Germinal center (tissue), 1 donor: Measurements from ENCODE around the gene SAPCD2.

Experiments used
- DNase-seq: peaks from one replicate; pipeline ENCODE4 v3.0.0; 2012; ENCODE audit warnings: mixed read lengths, low spot score

The SAPCD2 gene

DNA sequence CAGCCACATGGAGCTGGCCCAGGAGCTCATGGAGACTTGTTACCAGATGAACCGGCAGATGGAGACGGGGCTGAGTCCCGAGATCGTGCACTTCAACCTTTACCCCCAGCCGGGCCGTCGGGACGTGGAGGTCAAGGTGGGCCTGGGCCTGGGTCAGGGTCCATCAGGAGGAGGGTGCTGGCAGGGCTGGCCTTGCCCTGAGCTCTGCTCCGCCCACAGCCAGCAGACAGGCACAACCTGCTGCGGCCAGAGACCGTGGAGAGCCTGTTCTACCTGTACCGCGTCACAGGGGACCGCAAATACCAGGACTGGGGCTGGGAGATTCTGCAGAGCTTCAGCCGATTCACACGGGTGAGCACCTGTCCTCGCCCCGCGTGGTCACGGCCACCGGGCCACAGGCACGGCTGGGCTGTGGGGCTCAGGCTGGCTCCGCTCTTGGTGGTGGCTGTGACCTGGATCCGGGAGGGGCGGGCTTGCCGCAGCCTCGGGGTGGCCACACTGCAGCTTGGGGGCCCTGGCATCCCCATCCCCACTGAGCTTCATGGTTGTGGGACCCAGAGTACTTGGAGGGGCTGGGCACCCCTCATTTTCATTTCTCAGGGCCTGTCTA lies 37.1 kb upstream of the SAPCD2 start:
- no peak for DNase-seq

DNA sequence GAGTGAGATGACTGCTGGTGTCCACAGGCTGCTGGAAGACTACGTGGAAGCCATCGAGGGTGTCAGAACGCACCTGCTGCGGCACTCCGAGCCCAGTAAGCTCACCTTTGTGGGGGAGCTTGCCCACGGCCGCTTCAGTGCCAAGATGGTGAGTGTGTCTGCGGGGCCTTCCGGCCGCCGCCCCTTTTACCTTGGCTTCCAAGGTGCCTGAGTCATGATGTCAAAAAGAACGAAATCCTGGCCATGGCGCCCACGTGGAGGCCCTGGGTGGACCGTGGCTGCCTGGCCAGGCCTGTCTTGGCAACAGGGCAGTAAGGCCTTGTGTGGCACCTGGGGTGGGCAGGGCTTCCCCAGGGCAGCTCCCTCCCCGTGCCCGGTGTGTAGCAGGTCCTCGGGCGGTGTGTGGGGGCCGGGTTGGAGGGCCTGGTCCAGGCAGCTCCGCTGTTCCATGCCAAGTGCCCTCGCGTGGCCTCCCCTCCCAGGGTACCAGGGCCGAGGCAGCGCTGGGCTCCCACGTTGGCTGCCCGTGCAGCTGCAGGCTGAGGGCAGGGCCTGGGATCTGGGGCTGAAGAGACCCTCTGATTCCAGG lies 36.4 kb upstream of the SAPCD2 start:
- no peak for DNase-seq

DNA sequence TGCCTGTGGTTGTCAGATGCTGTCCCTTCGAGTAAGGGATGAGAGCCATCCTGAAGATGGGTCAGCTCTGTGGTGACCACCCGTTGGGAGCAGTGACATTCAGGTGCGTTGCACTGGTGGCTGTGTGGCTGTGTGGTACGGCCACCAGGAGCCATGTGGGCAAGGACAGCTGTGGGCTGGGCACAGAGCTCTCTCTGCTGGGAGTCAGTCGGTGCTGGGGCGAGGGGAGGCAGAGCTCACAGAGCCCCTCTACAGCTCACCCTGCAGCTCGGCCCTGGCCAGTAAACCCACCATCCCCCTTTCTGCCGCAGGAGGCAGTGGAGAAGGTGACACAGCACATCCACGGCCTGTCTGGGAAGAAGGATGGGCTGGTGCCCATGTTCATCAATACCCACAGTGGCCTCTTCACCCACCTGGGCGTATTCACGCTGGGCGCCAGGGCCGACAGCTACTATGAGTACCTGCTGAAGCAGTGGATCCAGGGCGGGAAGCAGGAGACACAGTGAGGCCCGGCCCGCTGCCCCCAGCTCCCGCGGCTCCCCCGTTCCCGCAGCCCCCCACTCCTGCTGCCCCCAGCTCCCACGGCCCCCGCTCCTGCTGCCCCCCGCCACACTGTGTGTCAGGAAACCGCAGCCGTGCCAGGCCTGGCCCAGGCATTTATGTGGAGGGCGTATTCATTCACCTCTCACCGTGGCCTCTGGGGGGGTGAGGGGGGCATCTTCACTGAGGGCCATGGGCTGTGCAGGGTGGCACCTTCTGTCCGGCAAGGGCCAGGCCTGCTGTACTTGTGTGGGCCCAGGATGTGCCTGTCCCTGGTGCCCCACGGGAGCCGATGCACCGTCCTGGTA lies 35.7 kb upstream of the SAPCD2 start:
- no peak for DNase-seq

- no peak for DNase-seq
These were observed 33.0 kb upstream of the SAPCD2 start for GRCh38 chr9:137103206-137103999.

GRCh38 chr9:137099231-137099630 lies 28.9 kb upstream of the SAPCD2 start:
- DNase-seq = no peak

- no peak for DNase-seq
These were observed 27.6 kb upstream of the SAPCD2 start for GRCh38 chr9:137097761-137098462.

DNA sequence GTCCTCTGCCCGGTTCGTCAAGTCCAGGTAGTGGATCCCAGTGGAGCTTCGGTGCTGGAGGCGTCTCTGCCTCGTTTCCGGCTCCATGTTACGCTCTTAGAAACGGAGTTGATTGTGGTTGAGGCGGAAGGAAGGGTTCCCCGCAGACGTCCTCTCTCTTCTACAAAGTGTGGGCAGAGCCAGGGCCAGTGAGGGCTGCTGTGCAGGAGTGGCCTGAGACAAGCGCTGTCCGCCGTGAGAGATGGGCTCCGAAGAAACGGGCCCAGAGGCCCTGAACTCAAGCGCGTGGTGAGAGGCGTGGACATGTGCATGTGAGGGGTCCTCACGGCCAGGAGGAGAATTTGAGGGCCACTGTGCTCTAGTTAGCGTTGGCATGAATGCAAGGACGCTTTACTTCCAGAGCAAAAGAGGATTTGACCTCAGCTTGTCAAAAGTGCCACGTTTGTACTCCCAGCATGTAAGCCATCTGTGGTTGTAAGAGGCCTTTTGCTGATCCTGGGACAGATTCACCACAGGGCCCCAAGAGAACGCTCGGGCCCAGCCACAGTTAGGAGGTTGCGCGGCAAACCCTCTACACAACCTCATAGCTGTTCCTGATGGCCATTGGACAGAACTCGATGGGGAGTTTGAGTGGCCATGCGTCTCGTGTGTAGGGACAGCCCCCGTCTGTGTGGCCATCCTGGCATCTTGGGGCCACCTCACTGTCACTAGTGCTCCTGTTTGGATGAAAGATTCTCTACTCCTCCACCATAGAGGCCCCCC lies 26.6 kb upstream of the SAPCD2 start:
- DNase-seq = no peak

- DNase-seq = peak; percentile 55
These were observed 25.5 kb upstream of the SAPCD2 start for GRCh38 chr9:137095664-137096517.

- DNase-seq = no peak
These were observed 19.0 kb upstream of the SAPCD2 start for GRCh38 chr9:137089232-137089947.

GRCh38 chr9:137088121-137088520 lies 17.8 kb upstream of the SAPCD2 start:
- DNase-seq = no peak

DNA sequence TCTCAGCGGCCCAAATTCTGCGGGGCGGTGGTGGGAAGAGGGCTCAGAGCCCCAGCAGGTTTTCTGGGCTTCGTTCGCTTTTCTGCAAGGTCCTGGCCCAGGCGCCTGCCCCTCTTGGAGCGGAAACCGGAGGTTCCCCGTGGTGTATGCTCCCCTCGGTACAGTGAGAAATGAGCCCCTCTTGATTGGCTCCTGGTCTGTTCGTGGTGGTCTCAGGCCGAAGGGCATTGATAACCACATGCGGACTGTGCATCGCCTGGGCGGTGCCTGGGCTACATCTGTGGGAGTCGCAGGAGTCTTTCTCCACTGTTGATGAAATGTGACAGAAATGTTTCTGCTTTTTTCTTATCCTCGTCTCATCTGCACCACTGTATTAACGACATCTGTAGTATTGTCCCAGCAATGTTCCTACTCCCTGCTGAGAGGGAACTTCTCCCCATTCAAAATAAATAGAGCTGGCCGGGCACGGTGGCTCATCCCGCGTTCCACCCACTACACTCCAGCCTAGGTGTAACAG lies 17.1 kb upstream of the SAPCD2 start:
- peak; percentile 16 for DNase-seq

DNA sequence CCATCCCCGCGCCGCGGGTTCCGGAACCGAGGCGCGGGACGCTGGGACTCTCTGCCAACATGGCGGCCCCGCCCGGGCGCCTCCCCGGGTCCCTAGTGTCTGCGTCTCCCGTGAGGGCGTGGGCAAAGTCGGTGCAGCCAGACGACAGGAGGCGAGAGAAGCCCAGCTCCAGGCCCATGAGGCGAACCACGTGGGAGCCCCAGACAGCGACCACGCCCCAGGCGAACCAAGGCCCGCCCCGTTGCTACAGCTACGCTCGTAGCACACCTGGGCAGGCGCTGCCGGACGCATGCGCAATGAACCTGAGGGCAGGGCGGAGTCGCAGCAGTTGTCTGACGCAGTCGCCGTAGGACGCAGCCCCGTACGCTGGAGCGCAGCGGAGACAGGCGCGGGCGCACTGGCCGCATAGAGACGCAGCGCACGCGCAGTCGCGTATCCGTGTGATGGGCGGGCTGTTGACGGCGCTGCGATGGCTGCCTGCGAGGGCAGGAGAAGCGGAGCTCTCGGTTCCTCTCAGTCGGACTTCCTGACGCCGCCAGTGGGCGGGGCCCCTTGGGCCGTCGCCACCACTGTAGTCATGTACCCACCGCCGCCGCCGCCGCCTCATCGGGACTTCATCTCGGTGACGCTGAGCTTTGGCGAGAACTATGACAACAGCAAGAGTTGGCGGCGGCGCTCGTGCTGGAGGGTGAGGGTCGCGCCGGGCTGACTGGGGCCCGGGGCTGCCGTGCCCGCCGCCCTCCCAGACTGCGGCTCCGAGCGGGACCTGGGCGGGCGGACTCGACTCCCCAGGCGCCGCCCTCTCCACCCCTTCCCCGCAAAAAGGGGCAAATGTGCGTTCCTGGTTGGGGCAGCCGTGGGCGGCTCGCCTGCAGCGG lies 16.4 kb upstream of the SAPCD2 start, which contains the start of gene MAN1B1:
MAN1B1 (plus strand) TSS at position 455 of the 878 bp plus-strand sequence; CDS start at position 470, 15 bp downstream.
- peak; percentile 98 for DNase-seq

GRCh38 chr9:137085920-137086530 lies 15.7 kb upstream of the SAPCD2 start:
- peak; percentile 19 for DNase-seq

DNA sequence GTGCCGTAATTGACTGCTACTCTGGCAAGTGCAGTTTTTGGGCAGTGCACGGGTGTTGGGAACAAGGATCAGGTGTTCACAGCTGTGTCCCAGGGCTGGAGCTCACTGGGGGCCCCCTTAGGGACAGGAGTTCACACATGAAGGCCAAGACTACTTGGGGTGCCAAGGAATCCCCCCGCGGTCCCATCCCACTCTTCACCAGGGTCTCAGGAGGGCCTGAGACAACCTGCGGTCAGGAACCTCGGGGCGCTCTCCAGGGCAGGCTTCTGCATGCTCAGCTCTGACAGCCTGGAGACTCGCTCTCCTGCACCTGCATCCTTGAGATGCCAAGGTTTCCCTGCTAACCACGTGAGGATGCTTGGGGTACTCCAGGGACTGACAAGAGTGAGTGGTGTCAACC lies 14.2 kb upstream of the SAPCD2 start:
- no peak for DNase-seq

DNA sequence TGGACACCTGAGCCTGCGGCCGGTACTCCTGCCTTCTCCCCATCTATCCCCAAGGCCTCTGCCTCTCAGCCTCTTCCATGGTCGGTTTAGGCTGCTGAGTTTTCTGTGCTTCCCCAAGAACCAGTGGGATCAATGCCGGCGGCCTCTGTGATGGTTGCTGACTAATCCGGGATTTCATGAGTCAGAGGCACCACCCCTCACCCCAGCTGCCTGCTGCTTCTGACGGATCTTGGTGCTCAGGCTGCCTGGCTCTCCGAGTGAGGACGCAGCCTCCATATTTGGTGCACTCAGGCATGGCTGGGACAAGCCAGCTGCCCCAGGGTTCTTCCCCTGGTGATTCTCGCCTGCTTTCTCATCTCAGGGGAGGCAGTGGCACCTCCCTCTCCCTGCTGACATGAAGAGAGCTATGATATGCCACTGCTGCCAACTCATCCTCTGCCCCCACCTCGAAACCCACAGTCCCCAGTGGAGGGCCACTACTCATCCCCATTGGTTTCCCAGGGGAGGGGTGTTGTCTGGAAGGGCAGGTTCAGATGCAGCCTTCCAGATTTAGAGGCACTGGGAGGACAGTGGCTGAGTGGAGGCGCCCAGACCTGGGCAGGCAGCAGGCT lies 13.1 kb upstream of the SAPCD2 start:
- no peak for DNase-seq

DNA sequence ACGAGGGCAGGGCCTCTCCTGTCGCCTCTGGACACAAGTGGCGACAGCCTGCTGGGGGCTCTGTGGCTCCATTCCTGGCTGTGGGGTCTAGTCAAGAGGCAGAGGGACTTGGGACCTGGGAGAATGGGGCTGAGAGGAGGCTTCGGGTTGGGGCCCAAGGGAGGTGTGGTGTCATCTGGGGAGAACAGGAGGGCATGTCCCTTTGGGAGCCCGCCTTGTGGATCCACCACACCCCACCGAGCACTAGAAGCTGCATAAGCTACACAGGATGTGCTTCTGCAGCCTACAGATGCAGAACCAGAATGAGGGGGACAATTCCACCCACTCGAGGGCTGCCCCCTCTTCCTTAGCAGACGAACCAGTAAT lies 12.6 kb upstream of the SAPCD2 start:
- DNase-seq = no peak

DNA sequence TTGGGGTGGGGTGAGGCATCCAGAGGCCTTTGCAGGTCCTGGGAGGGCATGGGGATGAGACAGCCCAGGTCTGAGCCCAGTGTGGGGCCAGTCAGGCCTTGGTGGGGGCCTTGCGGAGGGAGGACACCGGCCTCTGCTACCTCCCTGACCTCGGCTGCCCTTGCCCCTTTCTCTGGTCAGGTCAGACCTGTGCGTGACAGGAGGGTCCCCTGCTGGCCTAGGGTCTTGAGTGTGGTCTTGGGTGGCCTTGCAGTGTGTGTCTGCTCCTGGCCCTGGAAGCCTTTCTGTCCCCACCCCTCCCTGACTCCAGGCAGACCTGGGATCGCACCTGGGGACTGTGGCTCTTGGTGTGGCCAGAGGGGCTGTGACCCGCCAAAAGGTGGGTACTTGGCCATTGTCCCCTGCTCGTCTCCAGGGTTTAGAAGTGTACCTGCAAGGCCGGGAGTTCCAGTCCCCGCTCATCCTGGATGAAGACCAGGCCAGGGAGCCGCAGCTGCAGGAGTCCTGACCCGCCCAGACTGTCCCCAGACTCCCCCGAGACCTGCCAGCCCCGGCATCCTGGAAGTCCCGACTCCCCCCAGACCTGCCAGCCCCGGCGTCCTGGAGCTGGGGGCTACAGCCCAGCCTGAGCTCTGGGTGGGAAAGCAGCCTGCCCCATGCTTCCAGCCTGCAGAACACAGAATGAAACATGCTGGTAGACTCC lies 12.0 kb upstream of the SAPCD2 start:
- no peak for DNase-seq
